AG09309 (cell line): ENCODE data around the gene GGCT.
"Not testable (repeated sequence)": the region's sequence is repeated elsewhere in the genome, so short reads cannot be mapped to it uniquely, and the experiment has no call there.

Source experiments
- DNase-seq: peaks from one replicate; pipeline ENCODE4 v3.0.0-alpha.2; 2010; ENCODE audit warnings: low read depth
- H3K4me3 ChIP-seq: 2 replicates; pipeline ENCODE4 v1.5.1; 2011; ENCODE audit warnings: mild to moderate bottlenecking, low read depth, low read length, moderate library complexity; ENCODE audit not compliant: control insufficient read depth
- TF ChIP-seq, protein P1 (sequence below): IDR thresholded peaks from 2 replicates; pipeline ENCODE4 v1.5.1; 2011; ENCODE audit warnings: mild to moderate bottlenecking, low read depth, low read length, inconsistent platforms; ENCODE audit not compliant: insufficient read depth, control insufficient read depth; ENCODE audit errors: missing control alignments

Gene GGCT

DNA sequence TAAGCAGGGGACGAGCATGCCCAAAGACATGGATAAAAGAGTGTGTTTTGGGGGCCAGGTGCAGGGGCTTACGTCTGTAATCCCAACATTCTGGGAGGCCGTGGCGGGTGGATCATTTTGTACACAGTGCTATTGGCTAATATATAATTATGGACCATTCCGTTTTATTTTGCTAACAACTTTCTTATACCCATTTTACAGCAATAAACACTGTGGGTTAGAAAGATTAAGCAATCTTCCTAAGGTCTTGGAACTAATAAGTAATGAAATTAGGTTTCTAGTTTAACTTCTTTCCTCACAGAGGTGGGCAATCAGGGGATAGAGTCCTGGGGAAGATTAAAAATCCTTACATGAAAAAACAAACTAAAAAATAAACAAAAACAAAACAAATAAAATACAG is 3.4 kb downstream of the GGCT start:
- no peak for DNase-seq
- TF ChIP-seq, protein P1, sequence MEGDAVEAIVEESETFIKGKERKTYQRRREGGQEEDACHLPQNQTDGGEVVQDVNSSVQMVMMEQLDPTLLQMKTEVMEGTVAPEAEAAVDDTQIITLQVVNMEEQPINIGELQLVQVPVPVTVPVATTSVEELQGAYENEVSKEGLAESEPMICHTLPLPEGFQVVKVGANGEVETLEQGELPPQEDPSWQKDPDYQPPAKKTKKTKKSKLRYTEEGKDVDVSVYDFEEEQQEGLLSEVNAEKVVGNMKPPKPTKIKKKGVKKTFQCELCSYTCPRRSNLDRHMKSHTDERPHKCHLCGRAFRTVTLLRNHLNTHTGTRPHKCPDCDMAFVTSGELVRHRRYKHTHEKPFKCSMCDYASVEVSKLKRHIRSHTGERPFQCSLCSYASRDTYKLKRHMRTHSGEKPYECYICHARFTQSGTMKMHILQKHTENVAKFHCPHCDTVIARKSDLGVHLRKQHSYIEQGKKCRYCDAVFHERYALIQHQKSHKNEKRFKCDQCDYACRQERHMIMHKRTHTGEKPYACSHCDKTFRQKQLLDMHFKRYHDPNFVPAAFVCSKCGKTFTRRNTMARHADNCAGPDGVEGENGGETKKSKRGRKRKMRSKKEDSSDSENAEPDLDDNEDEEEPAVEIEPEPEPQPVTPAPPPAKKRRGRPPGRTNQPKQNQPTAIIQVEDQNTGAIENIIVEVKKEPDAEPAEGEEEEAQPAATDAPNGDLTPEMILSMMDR, result no peak
- no peak overlapping the region for H3K4me3 ChIP-seq

DNA sequence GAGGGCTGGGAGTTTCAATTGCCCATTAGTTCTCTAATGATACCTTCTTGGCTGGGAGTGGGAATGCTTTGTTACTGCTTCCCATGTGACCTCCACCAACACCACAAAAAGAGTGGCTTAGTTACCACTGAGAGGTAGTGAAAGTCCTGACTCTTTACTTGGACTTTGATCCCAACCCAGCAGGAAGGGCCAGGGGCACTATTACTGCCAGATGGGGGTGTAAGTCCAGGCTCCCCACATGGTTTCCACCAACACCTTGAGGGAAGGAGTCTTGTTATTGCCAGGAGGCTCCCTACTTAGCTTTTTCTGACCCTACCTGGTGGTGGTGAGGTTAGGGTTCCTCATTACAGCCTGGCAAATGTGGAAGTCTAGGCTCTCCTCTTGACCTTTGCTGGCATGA is 11.4 kb downstream of the GGCT start:
- no peak overlapping the region for H3K4me3 ChIP-seq
- DNase-seq, result no peak
- TF ChIP-seq, protein P1, result no peak

DNA sequence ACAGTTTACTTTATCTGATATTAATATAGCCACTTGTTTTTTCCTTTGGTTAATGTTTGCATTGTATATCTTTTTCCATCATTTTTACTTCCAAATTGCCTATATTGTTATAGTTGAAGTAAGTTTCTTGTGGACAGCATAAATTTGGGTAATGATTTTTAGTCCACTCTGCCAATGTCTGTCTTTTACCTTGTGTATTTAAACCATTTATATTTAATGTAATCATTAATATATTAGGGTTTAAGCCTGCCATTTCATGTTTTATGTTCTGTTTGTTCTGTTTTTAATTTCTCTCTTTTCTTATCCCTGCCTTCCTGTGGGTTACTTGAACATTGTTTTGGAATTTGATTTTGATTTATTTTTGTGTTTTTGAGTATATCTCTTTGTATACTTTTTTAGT is 13.2 kb downstream of the GGCT start:
- no peak for DNase-seq
- TF ChIP-seq, protein P1, result no peak
- no peak overlapping the region for H3K4me3 ChIP-seq

DNA sequence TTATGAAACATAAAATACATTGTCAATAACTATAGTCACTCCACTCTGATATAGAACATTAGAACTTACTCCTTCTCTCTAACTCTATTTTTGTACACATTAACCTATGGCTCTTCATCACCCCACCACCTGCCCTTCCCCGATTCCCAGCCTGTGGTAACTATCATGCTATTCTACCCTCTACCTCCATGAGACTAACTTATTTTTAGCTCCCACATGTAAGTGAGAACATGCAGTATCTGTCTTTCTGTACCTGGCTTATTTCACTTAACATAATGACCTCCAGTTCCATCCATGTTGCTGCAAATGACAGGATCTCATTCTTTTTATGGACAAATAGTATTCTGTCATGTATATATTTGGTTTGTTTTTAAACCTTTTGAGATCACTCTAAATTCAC is 17.3 kb downstream of the GGCT start:
- DNase-seq, result no peak
- H3K4me3 ChIP-seq, result no peak overlapping the region
- TF ChIP-seq, protein P1, result no peak

DNA sequence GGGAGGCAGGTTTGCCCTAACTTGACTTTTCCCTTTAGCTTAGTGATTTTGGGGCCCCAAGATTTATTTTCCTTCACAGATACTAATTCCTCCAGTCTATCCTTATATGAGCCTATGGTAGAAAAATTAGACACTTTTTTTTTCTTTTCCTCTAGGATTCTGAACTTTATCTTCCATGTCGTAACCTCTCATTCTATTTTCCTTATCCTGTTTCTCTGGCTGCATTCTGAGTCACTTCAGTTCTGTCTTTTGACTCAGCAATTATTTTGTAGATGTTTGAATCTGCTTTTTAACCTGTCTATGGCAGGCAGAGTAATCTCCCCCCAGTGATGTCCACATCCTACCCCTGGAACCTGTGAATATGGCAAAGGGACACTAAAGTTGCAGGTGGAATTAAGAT is 19.0 kb downstream of the GGCT start:
- TF ChIP-seq, protein P1, result no peak

DNA sequence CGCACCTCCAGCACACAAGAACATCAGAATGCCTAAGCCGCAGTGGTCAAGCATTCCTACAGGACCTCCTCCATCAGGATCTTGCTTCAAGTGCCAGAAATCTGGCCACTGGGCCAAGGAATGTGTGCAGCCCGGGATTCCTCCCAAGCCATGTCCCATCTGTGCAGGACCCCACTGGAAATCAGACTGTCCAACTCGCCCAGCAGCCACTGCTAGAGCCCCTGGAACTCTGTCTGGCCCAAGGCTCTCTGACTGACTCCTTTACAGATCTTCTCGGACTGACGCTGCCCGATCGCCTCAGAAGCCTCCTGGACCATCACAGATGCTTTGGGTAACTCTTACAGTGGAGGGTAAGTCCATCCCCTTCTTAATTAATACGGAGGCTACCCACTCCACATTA is 23.2 kb downstream of the GGCT start:
- H3K4me3 ChIP-seq, DNase-seq: not testable (repeated sequence)

More for the DNA sequence above, 19.0 kb downstream of the GGCT start:
- no peak for DNase-seq
- no peak overlapping the region for H3K4me3 ChIP-seq

DNA sequence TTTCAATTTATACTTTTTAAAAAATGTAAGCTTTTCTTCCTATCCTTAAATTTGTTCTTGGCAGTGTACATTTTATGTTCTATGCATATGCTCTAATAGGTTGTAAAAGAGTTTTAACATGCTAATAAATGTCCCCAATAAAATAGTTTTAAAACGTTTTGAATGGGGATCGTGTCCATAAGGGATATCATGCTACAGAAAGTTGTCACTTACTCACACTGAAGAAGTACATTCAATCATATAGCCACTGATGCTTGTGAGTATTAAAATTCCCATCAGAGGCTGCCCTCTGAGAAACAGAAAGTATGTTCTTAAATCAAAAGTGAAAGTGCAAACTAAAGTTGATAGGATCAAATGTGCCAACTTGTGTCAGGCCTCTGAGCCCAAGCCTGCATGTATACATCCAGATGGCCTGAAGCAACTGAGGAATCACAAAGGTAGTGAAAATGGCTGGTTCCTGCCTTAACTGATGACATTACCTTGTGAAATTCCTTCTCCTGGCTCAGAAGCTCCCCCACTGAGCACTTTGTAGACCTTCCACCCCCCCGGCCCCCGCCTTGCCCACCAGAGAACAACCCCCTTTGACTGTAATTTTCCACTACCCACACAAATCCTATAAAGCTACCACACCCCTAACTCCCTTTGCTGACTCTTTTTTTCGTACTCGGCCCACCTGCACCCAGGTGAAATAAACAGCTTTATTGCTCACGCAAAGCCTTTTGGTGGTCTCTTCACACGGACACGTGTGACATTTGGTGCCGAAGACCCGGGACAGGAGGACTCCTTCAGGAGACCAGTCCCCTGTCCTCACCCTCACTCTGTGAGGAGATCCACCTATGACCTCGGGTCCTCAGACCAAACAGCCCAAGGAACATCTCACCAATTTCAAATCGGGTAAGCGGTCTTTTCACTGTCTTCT is 25.2 kb downstream of the GGCT start:
- TF ChIP-seq, protein P1, result no peak
- peak overlapping the region; percentile 69 for H3K4me3 ChIP-seq
- no peak for DNase-seq
